ENCODE results near the gene CAPNS2. TPM values are rescaled to one million over a fixed set of nuclear protein-coding genes. Genes with fewer than 3 reads are reported as not detected.

The CAPNS2 gene
- total and polyA plus RNA-seq, 12 donors: 0.13 to 1.3 (median 0.33) TPM; not detected in 3

Other genes starting within 250 kb of the CAPNS2 start
- gene IRX6, start 242.5 kb upstream of the CAPNS2 start, total RNA-seq: under 1 TPM in 1 of 9 donors, not detected in 8; 0.13 TPM
- under 1 TPM in 1 of 3 donors, not detected in 2; 0.61 TPM for gene IRX6, start 242.5 kb upstream of the CAPNS2 start, polyA plus RNA-seq
- 100 to 1,000 TPM in 5 of 9 donors, 10 to 100 TPM in 4; 16.6 to 248 (median 113) TPM for gene MMP2, start 87.5 kb upstream of the CAPNS2 start, total RNA-seq
- 10 to 100 TPM; 43.6 to 69.2 (median 53.6) TPM for gene MMP2, start 87.5 kb upstream of the CAPNS2 start, polyA plus RNA-seq
- gene LPCAT2, start 57.6 kb upstream of the CAPNS2 start, total RNA-seq: 10 to 100 TPM; 11.9 to 33.1 (median 23.3) TPM
- gene LPCAT2, start 57.6 kb upstream of the CAPNS2 start, polyA plus RNA-seq: 10 to 100 TPM in 1 of 3 donors, 1 to 10 TPM in 2; 7.1 to 12.3 (median 8.9) TPM
- 10 to 100 TPM in 4 of 9 donors, 1 to 10 TPM in 3, under 1 TPM in 2; 0.26 to 32.8 (median 4.9) TPM for gene SLC6A2, start 89.3 kb downstream of the CAPNS2 start, total RNA-seq
- 10 to 100 TPM in 2 of 3 donors, 1 to 10 TPM in 1; 1.6 to 12.5 (median 12.4) TPM for gene SLC6A2, start 89.3 kb downstream of the CAPNS2 start, polyA plus RNA-seq

Data from adrenal gland (tissue), 12 donors.